ENCODE data around the gene ARVCF.
A peak's percentile ranks its signal among the peaks of the same experiment; 100 is the strongest.

ARVCF gene

DNA sequence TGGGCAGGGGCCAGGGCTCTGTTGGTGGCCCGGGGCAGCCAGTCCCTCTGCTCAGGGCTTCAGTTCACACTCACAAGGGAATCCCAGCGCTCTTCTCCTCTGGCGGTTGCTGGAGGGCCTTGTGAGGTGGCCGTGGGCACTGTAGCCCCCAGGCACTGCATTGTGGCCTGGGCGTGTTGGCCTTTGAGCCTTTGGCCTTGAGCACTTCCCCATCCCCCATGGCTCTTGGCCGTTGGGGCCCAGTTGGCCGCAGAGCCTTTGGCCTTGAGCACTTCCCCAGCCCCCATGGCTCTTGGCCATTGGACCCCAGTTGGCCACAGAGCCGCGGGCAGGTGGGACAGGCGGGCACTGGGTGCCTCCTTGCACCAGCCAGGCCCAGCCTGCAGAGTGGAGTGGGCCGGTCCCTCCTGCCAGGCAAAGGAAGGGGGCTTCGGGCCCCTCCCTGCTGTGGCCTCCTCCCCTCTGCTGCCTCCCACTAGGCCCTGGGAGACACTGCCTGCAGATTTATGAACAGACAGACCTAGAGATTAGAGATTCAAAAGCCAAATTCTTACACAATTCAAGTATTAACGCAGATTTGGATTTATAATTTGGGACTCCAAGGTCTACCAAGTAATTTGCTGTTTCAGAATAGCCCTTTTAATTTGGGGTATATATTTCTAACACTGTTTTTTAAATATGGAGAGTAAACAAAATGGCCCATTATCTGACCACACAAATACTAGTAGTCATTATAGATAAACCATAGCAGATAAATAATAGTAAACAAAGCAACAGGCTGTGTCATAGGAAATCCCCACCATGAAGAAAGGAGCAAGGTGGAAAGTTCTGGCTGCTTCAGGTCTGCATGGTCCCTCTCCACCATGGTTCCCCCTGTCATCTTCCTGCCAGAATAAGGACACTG lies 56.8 kb downstream of the ARVCF start:
- H3K4me3 ChIP-seq (ENCODE audit: low read depth, low read length) = no peak overlapping the region
- no peak for DNase-seq (ENCODE audit: low read depth, low spot score)
- TF ChIP-seq, protein P1, sequence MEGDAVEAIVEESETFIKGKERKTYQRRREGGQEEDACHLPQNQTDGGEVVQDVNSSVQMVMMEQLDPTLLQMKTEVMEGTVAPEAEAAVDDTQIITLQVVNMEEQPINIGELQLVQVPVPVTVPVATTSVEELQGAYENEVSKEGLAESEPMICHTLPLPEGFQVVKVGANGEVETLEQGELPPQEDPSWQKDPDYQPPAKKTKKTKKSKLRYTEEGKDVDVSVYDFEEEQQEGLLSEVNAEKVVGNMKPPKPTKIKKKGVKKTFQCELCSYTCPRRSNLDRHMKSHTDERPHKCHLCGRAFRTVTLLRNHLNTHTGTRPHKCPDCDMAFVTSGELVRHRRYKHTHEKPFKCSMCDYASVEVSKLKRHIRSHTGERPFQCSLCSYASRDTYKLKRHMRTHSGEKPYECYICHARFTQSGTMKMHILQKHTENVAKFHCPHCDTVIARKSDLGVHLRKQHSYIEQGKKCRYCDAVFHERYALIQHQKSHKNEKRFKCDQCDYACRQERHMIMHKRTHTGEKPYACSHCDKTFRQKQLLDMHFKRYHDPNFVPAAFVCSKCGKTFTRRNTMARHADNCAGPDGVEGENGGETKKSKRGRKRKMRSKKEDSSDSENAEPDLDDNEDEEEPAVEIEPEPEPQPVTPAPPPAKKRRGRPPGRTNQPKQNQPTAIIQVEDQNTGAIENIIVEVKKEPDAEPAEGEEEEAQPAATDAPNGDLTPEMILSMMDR (IDR thresholded peaks at IDR 0.05; ENCODE audit: insufficient read depth, low read length, missing control alignments) = no peak
- CTCF ChIA-PET = interaction anchor here (1.1 to 4.2 kb wide), 4 partner anchors 11 to 229 kb away, joined by 3 to 26 read pairs (median 8); no protein-coding TSS in a partner anchor
- POLR2A ChIA-PET = no interaction called here

- H3K4me3 ChIP-seq (ENCODE audit: low read depth, low read length) = peak overlapping the region; percentile 23; the same call in 1 of the 2 replicates
- no peak for DNase-seq (ENCODE audit: low read depth, low spot score)
- ChIA-PET CTCF (interaction anchor here (0.8 to 4.2 kb wide), 4 partner anchors 11 to 229 kb away, joined by 3 to 26 read pairs (median 8); no protein-coding TSS in a partner anchor), POLR2A (interaction anchor here (0.6 kb wide), 1 partner anchor 40 kb away, joined by 3 read pairs; no protein-coding TSS in a partner anchor)
- TF ChIP-seq, protein P1 (IDR thresholded peaks at IDR 0.05; ENCODE audit: insufficient read depth, low read length, missing control alignments) = no peak
These were observed 57.5 kb downstream of the ARVCF start for GRCh38 chr22:19959043-19959586.

- CTCF ChIA-PET = interaction anchor here (0.8 to 4.2 kb wide), 4 partner anchors 10 to 228 kb away, joined by 3 to 26 read pairs (median 8); no protein-coding TSS in a partner anchor
- POLR2A ChIA-PET = interaction anchor here (0.6 kb wide), 1 partner anchor 41 kb away, joined by 3 read pairs; no protein-coding TSS in a partner anchor
- DNase-seq (ENCODE audit: low read depth, low spot score) = no peak
- TF ChIP-seq, protein P1 (IDR thresholded peaks at IDR 0.05; ENCODE audit: insufficient read depth, low read length, missing control alignments) = no peak
- no peak overlapping the region for H3K4me3 ChIP-seq (ENCODE audit: low read depth, low read length)
These were observed 58.3 kb downstream of the ARVCF start for GRCh38 chr22:19958083-19959042.

GRCh38 chr22:19957445-19957844 lies 59.2 kb downstream of the ARVCF start:
- CTCF ChIA-PET = interaction anchor here (4.2 kb wide), 1 partner anchor 10 kb away, joined by 26 read pairs; no protein-coding TSS in a partner anchor
- no peak for DNase-seq (ENCODE audit: low read depth, low spot score)
- TF ChIP-seq, protein P1 (IDR thresholded peaks at IDR 0.05; ENCODE audit: insufficient read depth, low read length, missing control alignments) = no peak
- no peak overlapping the region for H3K4me3 ChIP-seq (ENCODE audit: low read depth, low read length)
- POLR2A ChIA-PET = no interaction called here

DNA sequence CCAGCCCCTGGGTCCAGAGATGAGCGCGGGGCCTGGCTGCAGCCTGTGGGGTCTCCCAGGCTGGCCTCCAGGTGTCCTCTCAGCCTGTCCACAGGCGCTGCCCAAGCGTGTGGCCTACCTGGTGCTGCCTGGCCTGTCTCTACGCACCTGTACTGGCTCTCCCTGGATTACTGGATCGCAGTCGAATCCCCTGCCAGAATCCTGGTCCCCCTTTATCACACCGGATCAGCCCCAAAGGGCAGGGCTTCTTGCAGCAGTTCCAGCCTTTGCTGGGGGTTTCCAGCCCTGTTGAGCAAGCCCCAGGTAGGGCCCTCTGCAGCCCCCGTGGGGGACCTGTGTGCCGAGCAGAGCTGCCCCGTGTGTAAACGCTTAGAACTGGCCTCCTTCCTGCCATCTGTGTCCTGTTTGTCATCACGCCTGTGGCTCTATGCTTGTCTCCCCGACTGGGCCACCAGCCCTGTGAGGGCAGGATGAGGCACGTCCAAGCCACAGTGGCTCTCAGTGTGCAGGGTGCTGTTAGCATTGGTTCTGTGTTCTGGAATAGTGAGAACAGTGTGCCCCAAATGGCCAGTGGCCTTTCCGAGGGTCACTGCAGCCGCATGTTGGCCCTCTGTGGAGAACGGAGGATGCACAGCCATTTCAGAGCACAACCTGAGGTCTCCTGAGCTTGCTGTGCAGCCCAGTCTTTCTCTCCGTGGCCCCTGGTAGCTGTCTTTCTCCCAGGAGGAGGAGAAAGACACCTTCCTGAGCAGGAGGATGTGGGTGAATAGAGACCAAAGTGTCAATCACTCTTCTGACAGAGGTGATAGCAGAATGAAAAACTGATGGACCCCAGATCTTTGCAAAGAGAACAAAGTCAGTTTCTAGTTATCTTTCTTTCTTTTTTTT lies 61.1 kb downstream of the ARVCF start:
- TF ChIP-seq, protein P1 (IDR thresholded peaks at IDR 0.05; ENCODE audit: insufficient read depth, low read length, missing control alignments) = no peak
- DNase-seq (ENCODE audit: low read depth, low spot score) = no peak
- CTCF ChIA-PET = interaction anchor here (0.8 to 4.2 kb wide), 6 partner anchors 8 to 224 kb away, joined by 3 to 26 read pairs (median 9); no protein-coding TSS in a partner anchor
- POLR2A ChIA-PET = no interaction called here
- no peak overlapping the region for H3K4me3 ChIP-seq (ENCODE audit: low read depth, low read length)
